Suprapubic skin (tissue), 4 donors: Measurements from ENCODE around the gene SERGEF.

Experiments
- CTCF ChIP-seq, 2 donors: fragments of 200-600 bp in 1 of 2; fragments of 450-650 bp in 1 of 2; sonication (generic) in 1 of 2; IDR thresholded peaks; one replicate each; pipeline ENCODE4 v1.5.1; 2016 to 2019; ENCODE audit warnings: antibody characterized with exemption in 2 of 2, mild to moderate bottlenecking in 1 of 2, moderate library complexity in 1 of 2
- EP300 ChIP-seq: sonication (generic); formaldehyde crosslinking; IDR thresholded peaks from one replicate; pipeline ENCODE4 v1.6.1; 2017; ENCODE audit warnings: antibody characterized with exemption
- POLR2A ChIP-seq, 2 donors: fragments of 450-650 bp; IDR thresholded peaks; one replicate each; pipeline ENCODE4 v1.6.1; 2017; ENCODE audit warnings: antibody characterized with exemption in 2 of 2, mild to moderate bottlenecking in 2 of 2, moderate library complexity in 2 of 2
- POLR2AphosphoS5 ChIP-seq, 3 donors: sonication (generic); formaldehyde crosslinking; IDR thresholded peaks; one replicate each; pipeline ENCODE4 v1.6.1; 2017; ENCODE audit warnings: antibody characterized with exemption in 3 of 3

- TF ChIP-seq CTCF (IDR thresholded peaks at IDR 0.05) (no peak), POLR2A (IDR thresholded peaks at IDR 0.05) (no peak), POLR2AphosphoS5 (IDR thresholded peaks at IDR 0.05) (no peak), EP300 (no peak)
Observed at GRCh38 chr11:17877886-17878285, 135.0 kb downstream of the SERGEF start.
